ENCODE results near the gene SPTB.

Gene SPTB

DNA sequence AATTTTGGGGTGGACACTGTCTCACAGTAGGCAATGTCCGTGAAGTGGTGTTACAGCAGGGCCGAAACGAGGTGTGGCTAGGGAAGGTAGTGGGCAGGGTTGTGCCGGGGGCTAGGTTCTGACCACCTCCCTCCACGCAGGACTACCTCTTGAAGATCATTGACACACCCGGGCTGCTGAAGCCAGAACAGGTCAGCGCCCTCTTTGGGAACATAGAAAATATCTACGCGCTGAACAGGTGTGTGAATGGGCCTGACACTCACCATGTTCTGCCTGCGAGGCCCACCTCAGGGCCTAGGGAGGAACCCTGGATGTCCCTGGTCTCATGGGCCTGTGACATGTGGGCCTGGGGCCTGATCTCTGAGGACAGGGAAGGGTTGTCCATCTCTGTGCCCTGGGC, 150.9 kb downstream of the SPTB start:
- DNase-seq (ENCODE audit: low spot score): no peak

DNA sequence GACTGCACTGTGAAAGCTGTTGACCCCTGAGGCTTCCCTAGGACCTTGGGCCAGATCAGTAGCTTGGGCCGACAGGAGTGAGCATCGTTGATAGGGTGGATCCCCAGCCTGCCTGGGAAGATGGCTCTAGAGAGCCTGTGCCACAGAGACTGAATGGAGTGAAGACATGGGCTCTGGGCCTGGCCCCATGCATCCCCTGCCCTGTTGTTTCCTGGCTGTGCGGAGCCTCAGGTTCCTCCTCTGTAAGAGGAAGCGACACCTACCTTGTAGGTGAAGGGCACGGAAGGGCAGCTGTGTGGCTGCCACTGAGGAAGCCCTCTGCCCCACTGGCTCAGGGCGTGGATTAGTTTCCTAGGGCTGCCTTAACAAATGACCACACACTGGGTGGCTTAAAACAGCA, 151.6 kb downstream of the SPTB start:
- DNase-seq (ENCODE audit: low spot score): no peak

DNA sequence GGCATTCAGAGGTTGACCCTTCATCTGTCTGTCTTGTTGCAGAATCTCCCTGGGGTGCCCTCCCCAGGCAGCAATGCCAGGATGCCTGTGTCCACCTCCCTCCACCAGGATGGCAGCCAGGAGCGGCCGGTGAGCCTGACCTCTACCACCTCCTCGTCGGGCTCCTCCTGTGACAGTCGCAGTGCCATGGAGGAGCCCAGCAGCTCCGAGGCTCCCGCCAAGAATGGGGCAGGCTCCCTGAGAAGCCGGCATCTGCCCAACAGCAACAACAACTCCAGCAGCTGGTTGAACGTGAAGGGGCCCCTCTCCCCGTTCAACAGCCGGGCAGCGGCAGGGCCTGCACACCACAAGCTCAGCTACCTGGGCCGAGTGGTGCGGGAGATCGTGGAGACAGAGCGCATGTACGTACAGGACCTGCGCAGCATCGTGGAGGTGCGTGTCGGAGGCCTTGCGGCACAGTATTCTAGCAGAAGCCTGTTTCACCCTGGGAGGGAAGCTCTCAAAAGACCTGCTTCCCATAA, 152.1 kb downstream of the SPTB start:
- DNase-seq (ENCODE audit: low spot score): no peak

DNA sequence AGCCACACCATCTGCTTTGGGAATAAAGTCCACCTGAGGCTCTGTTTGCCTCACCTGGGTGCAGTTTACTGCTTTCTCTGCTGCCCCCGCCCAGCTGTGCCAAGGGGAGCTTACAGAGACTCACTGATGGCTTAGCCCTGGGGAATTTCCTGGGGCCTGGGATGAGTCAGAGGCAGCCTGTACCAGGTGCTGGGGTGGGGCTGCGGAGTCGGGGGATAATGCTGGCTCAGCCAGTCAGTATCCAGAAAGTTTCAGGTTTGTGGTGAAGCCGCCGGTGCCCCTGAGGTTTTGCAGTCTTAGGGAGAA, 153.2 kb downstream of the SPTB start:
- DNase-seq (ENCODE audit: low spot score): no peak

DNA sequence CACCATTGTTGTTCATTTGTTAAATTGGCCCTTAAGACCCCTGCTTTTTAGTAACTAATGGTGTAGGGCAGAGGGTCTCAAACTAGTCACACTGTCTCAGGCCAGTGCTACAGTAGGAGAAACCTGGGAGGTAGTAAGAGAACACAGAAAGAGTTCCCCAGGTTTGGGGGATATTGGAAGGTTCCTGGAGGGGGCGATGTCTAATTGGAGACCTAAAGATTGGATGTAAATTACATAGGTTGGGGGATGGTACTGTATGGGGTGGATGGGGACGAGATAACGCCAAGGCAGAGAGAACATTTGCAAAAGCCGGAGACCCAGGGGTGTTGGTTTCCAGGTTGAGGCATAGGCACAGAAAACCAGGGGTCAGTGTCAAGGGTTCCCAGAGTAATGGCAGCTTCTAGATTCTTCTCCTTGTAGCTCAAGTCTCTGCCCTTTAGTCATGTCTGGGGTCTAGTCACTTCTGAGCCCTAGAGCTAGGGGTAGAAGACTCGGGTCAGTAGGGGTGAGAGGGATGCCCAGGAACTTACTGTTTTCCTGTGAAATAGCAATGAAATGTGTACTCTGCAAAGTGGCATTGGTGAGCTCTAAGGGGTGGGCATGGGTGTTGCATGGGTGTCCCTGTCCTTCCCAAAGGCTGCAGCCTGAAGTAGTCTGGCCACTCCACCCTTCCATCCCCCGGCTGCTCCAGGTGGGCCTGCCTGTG, 153.7 kb downstream of the SPTB start:
- DNase-seq (ENCODE audit: low spot score): no peak

DNA sequence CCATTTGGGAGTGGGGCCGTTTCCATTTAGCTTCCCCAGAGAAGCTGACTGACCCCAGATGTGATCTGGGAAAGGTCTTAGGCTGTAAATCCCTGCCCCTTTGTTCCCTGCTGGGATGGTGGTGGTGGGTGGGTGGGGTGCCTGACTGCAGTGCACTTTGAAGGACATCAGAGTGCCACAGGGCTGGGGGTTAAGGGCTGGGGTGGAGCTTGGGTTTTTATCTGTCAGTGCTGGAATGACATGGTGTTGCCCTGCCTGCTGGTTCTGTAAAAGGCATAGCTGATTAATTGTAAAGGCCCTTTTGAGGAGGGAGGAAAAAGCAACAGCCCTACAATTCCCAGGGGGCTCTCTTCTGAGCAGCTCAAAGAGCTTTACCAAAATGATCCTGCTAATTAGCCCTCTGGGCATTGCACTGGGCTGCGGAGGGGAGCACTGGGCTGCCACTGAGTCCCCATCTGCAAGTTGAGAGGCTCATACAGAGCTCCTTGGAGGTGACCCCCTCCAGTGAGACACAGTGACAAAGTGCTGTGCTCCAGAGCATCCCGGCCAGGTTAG, 154.4 kb downstream of the SPTB start:
- peak; percentile 78 for DNase-seq (ENCODE audit: low spot score)

DNA sequence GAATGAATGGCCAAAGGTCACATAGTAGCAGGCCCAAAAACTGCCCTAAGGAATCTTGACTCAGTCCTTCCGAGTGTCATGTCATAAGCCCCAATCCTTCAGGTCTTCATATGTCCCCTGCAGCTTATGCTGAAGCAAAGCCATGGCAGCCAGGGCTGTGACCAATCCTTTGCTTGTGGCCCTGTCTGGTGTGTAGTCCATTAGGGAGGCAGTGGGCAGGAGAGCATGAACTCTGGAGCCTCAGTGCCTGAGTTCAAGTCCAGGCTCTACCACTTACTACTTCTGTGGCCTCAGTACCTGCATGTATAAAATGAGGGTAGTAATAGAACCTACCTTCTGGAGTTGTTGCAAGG, 155.2 kb downstream of the SPTB start:
- DNase-seq (ENCODE audit: low spot score): no peak

DNA sequence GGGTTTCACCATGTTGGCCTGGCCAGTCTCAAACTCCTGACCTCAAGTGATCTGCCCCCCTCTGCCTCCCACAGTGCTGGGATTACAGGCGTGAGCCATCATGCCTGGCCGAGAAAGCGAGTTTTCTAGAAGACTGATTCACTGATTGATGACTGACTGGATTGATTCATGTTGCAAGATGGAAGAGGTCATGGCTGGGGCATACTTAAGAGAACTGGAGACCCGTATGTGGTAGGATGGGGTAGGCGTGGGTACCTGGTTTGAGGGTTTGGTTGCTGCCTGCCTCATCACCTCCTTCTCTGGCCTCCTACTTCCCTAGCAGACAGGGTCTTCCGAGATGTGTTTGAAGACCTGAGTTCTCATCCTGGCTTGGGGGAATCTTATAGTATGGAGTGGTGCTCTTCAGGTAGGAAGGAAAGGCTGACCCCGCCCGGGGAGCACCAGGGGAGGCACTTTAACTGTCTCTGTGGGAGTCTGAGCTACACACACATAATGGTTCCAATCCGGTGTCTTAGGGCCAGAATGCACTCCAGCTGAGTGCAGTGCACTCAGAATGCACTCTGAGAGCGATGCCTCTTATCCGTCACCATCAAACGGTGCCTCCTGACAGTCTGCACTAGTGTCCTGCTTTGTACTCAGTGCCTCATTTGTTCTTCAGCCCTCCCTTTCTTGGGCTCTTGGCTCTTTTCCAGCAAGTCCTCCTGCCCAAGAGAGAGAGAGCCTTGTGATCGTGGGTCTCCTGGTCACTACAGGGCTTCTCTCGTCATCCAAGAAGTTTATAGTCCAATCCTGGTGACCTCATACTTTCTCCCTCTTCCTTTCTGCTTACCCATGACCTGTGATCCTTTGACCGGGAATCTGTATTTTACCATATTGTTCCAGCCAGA, 155.8 kb downstream of the SPTB start:
- DNase-seq (ENCODE audit: low spot score): no peak

DNA sequence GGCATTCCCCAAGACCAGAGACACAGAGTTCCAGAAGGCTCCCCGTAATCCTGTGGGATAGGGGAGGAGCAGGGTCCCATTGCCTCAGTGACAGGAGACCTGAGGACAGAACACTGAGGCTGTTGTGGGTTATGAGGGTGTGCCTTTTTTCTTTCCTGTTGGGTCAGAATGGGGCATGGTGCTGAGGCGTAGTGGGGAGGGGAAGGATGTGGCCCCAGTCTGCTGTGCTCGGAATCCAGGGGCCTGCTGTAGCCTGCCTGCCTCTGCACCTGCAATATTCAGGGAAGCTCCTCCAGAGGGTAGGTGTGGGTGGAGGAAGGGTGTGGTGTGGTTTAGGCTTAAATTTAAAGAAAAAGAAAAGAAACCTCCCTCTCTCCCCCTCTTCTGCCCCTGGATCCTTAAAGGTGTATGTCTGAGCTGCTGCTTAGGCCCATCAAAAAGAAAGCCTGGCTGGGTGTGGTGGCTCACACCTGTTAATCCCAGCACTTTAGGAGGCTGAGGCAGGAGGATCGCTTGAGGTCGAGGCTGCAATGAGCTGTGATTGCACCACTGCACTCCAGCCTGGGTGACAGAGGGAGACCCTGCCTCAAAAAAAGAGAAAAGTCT, 156.8 kb downstream of the SPTB start:
- no peak for DNase-seq (ENCODE audit: low spot score)

DNA sequence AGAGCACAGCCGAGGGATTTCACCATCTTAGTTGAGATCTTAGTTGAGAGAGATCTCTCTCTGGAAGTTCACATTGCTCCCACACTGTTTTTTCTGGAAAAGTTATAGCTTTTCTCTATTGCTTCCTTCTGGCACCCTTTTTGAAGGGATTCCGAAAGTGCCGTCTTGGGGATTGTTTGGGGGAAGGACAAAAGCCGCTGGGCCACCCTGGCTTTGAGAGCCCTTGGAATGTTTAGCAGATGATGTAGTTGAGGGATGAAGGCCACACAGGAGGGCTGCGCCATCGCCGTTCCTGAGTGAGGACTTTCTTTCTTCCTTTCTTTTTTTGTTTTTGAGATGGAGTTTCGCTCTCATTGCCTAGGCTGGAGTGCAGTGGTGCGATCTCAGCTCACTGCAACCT, 157.8 kb downstream of the SPTB start:
- DNase-seq (ENCODE audit: low spot score): no peak

DNA sequence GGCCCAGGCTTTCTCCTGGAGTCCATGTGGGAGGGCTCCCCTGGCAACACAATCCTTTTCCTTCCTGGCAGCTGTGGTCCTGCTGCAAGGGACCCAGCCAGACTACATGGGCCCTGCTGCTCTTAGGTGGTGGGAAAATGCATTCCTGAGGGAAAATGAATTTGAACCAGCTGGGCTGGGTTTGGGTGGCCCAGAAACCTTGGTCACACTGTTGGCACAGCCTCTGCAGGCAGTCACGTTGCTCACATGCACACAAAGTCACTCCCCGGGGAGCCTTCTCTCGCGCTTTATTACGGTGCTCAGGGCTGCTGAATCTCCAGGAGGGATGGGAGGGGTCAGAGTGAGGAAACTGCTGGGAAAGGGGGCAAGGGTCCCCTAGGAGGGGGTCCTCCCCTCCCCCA, 158.3 kb downstream of the SPTB start:
- DNase-seq (ENCODE audit: low spot score): no peak

DNA sequence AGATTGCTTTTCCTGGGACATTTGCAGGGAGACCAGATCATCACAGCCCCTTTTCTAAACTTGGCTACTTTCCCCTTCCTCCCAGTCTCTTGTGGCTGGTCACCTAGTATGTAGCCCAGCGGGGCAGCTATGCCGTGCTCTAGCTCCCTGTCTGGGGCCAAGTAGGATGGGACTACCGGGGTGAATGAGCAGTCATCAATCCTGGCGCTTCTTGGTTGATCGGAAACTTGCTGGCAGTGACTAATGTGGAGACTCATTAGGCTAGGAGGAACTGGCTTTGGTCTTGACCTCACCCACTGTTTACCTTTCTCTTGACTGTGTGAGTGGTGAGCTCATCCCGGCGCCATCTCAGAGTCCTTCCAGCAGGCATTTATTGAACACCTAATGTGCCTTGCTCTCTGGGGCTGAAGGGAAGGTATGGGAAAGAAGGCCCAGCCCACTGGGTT, 159.6 kb downstream of the SPTB start:
- no peak for DNase-seq (ENCODE audit: low spot score)

DNA sequence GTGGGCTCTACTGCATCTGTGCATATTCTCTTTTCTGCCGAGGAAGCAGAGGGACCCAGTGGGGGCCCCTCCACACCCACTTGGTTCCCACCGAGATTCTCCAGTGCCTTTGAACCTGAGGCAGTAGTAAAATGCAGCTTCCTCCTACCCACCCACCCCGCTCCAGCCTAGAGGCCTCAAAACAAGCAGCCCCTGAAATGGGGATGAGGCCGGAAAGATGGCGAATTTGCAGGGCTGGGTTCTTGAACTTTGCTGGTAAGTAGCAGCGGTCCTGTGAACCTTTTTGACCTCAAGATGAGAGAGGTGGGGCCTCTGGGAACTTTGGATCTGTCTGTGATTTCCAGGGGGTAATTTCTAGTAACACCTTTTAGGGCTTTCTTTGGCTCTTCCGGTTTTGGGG, 160.1 kb downstream of the SPTB start:
- no peak for DNase-seq (ENCODE audit: low spot score)

DNA sequence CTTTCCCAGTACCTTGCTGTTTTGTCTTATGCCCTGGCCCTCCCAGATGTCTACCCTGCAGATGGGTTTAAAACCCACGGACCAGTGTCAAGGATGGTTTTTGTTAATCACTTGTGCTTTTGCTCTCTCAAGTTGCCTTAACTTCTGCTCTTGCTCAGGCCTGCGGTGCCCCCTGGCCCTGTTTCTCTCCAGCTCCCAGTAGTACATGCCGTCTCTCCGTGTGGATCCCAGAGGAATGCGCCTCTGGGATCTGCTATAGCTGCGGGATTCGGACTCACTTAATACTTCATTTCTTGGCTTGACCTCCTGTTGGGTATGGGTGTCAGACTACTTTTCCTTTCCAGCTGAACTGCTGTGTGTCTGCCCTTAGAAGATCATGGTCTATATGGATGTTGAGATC, 160.9 kb downstream of the SPTB start:
- DNase-seq (ENCODE audit: low spot score): no peak

DNA sequence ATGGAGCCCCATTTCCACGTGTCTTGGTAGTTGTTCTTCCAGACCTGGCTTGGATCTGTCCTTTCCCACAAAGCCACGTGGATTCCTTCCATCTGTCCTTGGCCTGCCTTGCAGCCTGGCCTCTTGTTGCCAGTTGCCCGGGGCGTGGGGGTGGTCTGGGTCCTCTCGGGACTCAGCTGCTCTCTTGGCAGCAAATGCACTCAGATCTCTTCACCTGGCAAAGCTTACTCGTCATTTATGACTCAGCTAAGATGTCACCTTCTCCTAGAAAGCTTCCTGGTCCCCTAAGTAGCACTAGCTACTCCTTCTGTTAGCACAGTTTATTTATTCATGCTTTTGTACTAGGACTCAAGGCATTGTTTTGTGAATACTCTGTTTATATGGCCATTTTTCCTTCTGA, 161.8 kb downstream of the SPTB start:
- DNase-seq (ENCODE audit: low spot score): no peak

DNA sequence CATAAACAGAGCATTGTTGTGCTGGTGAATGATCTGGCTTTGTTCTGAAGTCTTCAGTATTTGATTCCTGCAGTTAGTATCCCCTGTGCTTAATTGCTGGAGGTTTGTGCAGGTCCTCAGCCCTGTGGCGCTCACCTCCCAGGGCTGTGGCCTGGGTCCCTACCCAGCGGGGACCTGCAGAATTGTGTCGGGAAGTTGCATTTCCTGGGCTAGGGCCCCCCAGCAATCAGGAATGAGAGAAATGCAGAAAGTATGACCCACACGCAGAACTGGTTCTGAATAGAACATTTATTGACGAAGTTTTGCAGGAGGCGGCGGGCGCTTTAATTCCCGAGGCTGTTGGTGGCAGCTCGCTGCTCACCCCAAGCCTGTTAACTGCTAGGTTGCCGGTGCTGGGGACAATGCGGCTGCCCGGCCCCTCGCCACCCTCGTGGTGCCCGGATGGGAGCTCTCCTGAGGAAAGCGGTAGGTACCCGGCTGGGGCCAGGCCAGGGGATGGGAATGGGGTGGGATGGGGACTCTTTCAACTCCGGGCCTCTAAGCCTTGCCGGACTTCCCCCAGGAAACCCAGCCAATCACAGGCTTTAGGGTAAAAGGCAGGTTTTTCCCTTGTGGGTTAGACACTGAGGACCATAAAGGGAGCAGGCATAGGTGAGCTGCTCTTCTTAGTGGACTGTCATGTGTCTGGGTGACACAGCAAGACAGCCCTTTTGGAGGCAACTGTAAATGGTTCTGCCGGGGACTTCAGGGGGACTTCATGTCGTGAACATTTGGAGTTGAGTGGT, 163.9 kb downstream of the SPTB start:
- no peak for DNase-seq (ENCODE audit: low spot score)

DNA sequence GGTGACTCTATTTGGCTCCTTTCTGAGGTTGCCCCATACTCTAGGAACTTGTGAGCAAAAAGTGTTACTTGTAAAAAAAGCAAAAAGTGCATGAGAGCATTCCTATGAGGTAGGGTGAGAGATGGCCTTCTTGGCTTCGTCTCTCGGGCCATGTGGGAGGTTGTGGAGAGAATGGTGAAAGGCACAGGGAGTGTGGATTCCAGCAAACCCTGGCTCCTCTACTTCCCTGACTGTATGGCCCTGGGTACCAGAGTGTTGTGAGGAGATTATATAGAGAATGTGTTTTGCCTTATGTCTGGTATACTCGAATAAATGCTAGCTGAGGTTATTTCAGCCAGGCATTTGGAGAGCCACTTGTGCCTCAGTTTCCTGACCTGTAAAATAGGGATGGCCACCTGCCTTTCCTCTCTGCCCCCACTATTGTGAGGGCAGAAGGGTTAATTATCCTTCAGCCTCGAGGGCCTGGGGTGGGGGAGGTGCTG, 164.5 kb downstream of the SPTB start:
- no peak for DNase-seq (ENCODE audit: low spot score)

DNA sequence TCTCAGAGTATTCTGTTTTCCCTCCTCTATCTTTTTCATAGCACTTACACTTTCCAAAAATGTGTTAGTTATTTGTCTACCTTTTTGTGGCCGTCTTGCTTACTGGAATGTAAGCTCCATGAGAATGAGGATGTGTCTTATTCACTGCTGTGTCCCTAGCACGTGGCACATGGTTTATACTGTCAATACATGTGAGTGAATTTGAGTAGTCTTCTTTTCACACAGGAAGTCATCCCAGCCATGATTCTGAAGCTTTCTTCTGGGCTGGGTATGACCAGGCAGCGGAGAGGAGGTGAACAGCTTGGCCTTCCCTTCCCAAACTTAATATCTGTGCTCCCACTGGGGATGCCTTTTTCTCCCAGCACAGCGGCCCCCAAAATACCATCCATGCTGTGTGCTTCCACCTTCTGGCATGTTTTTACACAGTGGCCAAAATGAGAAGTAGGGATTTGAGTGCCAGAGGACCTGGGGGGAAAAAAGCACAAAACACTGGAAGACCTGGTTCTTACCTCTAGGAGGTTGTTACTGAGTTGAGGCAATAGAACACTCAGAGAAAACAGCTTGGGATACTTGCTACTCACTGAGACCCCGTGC, 165.2 kb downstream of the SPTB start:
- no peak for DNase-seq (ENCODE audit: low spot score)

DNA sequence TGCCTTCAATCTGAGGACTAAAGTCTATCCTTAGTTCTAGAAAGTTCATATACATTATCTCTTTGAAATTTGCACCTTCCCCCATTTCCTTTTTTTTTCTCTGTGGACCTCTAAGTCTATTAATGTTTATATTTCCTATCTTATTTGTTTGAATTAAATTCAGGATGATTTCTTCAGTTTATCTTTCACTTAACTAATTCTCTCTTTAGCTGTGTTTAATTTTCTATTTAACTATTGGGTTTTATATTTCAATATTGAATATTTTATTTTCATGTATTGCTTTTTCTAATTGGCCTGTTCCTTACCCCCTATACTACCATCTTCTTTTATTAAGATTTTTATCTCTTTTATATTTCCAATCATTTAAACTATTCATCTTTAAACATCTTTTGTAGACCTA, 166.0 kb downstream of the SPTB start:
- DNase-seq (ENCODE audit: low spot score): no peak

DNA sequence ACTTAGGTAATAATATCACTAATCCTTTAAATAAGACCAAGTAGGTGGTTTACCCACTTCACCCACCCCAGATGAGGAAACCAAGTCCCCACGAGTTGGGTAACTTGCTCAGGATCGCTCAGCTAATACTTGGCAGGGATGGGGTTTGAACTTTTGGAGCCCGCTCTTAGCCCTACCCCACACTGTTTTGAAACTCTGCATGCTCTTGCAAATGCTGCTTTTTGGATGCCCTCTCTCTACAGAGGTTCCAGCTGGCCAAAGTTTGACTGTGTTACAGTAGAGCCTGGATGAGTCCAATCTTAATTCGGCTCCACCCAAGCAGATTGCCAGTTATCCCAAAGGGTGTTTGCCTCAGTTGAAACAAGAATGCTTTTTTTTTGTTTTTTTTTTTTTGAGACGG, 168.7 kb downstream of the SPTB start:
- no peak for DNase-seq (ENCODE audit: low spot score)

DNA sequence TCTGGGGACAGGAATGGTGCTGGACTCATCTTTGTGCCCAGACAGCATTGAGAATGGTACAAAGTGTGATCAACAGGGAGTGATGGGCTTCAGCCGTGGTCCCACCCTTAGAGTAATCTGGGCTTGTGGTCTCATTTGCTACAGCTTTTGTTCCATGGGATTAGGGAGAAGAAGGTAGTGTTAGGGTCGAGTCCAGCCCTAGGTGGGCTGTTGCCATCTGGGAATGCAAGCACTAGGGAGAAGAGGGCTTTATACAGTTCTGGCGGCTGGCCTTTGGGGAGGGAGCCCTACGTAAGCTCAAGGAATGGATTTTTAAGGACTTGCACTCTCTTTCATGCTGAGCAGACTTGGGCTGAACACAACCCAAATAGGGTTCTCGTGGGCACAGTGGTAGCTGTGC, 170.6 kb downstream of the SPTB start:
- DNase-seq (ENCODE audit: low spot score): no peak
